HG02884 (cell line): ENCODE results near the gene ARAP3.

Experiments
- ATAC-seq: cut with Tn5 transposase; IDR thresholded peaks from one replicate; pipeline ENCODE4 v1.9.1; 2021; ENCODE audit warnings: mild to moderate bottlenecking, moderate library complexity; ENCODE audit not compliant: unreplicated experiment

ARAP3 gene

GRCh38 chr5:141672841-141673813, 8.9 kb downstream of the ARAP3 start:
- no peak for ATAC-seq

GRCh38 chr5:141672071-141672840, 9.8 kb downstream of the ARAP3 start:
- no peak for ATAC-seq

DNA sequence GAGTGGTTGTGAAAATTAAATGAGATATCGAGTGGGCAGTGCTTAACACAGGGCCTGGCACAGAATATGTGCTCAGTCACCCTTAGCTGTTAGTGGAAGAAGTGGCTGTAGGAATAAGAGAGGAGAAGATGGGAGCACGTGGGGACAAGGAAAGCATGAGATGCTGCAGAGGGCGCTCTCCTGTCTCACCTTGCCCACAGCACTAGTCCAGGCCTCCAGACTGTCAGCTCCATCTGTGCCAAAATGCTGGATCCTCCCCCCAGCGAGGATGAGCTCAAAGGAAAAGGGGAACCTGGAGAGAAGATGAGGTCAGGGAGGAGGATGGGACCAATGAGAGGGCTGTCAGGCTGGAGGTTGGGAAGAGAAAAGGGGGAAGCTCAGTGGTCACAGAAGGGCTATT, 12.5 kb downstream of the ARAP3 start:
- no peak for ATAC-seq

- no peak for ATAC-seq
These were observed 13.3 kb downstream of the ARAP3 start for GRCh38 chr5:141668601-141669265.

- no peak for ATAC-seq
These were observed 15.8 kb downstream of the ARAP3 start for GRCh38 chr5:141665995-141666940.

- peak; percentile 96 for ATAC-seq
These were observed 17.1 kb downstream of the ARAP3 start for GRCh38 chr5:141664733-141665461.

DNA sequence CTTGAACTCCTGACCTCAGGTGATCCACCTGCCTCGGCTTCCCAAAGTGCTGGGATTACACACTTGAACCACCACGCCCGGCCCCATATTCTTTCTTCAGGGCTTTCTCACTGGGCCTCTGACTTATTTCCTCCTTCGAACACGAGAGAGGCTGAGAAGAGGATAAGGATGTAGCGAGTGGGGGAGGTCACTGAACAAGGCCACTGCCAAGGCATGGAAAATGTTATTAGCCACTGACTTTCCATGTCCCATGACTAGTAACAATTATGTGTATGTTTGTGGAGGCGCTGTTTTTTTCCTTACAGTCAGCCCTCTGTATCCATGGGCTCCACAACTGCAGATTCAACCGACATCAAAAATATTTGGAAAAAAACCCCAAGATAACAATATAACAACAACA, 18.5 kb downstream of the ARAP3 start:
- ATAC-seq, result no peak

DNA sequence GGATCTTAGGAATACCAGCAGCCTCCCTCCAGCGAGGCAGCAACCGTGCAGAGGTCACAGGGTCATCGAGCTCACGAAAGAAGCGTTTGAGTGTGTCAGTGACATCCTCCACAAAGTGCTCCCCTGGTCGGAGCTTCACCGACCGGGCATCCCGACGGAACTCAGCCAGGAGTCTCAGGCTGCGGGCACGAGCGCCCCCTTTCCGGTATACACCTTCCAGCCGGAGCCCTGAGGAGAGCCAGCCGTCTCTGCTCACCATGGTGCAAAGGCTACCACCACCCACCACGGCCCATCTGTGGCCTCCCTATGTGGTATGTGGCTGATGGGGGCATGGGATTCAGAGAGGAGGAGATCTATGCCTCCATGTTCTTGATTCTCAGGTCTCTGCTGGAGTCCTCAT, 20.0 kb downstream of the ARAP3 start:
- ATAC-seq, result no peak

DNA sequence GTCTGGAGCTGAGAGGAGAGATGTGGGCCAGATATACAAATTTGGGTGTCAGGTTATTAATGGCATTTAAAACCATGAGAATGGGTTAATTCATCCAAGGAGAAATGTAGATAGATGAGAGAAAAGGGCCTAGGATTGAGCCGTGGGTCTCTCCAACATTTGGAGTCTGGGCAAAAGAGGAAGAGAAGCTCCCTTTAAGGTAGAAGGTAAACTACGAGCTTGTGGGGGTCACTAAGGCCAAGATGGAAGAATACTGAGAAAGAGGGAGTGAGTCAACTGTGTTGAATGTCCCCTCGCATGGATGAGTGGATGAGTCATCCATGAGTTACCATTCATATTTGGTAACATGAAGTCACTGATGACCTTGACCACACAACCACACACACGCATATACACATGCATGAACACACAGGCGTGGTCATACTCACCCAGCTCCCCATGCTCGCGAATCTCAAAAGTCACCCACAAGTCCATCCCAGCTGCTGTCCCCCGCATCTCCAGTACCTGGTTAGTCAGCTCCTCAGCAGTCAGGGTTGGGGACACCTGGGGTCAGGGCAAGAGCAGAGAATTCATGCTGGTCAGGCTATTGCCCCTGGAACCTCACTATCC, 24.0 kb downstream of the ARAP3 start:
- no peak for ATAC-seq

DNA sequence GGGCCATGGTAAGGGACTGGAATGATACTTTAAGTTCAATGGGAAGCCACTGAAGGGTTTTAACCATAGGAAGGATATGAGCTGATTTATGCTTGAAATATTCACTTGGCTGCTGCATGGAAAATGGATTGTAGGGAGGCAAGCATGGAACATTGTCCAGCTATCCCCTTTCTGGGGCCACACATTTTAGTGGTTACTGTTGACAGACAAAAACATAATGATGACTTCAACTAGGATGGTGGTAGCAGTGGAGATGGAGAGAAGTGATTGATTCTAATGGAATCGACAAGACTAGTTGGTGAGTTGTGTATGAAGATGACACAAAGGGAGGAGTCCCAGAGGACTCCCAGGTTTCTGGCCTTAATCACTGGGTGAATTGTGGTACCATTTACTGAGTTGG, 24.6 kb downstream of the ARAP3 start:
- no peak for ATAC-seq

DNA sequence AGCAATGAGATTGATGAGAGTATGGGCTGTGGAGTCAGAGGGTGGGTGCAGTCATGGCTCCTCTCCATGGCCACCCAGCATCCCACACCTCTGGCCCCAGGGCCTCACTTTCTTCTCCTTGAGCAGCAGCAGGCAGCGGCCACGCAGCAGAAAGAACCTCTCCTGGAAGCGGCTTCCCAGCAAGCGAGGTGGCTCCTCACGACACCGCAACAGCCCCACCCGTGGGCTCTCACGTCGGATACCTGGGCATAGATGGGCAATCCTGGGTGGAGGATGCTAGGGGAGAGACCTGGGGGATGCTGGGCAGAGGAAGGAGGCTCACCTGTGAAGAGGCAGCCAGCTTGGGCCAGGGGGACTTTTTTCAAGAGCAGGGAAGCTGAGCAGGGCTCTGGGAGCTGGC, 25.6 kb downstream of the ARAP3 start:
- no peak for ATAC-seq

DNA sequence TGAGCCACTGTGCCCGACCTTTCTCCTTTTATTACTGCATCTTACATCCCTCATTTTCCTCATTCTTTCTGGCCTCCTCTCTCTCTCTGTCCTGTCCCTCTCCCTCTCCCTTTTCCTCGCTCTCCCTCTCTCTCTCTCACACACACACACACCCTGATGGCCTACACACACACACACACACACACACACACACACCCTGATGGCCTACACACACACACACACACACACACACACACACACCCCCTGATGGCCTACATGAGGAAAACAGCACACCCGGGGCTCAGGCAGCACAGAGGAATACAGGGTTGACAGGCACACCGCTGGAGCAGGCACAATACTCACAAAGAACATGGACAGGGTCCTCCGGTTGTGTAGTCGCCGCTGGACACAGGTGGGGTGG, 27.0 kb downstream of the ARAP3 start:
- no peak for ATAC-seq

- ATAC-seq, result no peak
These were observed 27.7 kb downstream of the ARAP3 start for GRCh38 chr5:141654298-141654697.

DNA sequence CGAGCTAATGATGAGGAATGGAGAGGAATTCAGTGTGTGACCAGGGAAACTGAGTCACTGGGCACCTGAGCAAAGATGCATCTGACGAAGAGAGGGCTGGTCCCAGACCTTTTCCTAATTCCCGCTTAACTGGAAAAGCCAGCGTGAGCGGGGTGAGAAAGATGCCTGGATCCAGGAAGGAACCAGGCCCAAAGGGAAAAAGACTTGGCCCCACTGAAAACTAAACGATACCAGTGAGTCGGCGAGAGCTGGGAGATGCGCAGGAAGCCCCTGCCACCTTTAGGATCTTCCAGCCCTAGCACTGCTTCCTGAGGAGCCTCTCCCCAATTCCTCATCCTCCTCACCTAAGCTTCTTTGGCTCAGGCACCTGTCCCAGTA, 30.3 kb downstream of the ARAP3 start:
- no peak for ATAC-seq

- ATAC-seq, result peak; percentile 93
These were observed 30.9 kb downstream of the ARAP3 start, which contains the start of gene FCHSD1 for GRCh38 chr5:141650851-141651727. Gene FCHSD1, minus strand, starts transcription at chr5:141651418. Its CDS starts 50 bp downstream, at chr5:141651368.

GRCh38 chr5:141649972-141650371, 32.1 kb downstream of the ARAP3 start:
- ATAC-seq, result no peak

DNA sequence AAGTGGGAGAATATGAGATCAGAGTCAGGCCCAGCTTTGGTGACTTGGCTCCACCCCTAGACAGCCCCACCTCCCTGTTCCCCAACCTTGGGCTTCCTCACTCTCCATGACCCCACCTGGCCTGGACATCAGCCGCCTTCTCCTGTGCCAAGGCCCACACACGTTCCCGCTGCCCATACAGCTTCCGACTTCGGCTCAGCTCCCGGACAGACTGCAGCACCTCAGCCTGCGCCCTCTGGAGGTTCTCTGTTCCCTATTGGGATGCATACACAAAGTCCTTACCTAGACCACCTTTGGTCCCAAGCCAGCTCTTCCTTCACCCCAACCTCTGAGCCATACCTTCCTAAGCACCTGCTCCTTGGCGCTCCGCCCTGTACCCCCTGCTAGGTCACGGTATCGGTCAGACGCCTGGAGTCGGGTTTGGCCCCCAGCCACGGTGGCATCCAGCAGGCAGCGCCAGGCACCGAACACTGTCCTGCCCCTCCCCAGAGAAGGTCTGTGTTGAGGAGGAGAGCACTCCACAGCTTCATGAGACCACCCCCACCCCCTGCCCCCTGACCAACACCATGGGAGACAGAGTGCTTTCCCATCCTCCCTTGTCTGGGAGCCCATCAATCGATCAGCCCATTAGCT, 32.9 kb downstream of the ARAP3 start:
- ATAC-seq, result no peak

GRCh38 chr5:141647851-141648250, 34.2 kb downstream of the ARAP3 start:
- no peak for ATAC-seq
